OCI-LY1 (cell line): Measurements from ENCODE around the gene GFRA3.

Source experiments
- CTCF ChIP-seq: fragments of 200-600 bp; sonication (generic), shearing (Covaris generic); IDR thresholded peaks from 2 replicates; pipeline ENCODE4 v1.5.1; 2017; ENCODE audit warnings: mild to moderate bottlenecking, antibody characterized with exemption, low read length, moderate library complexity, mixed read lengths
- EZH2 ChIP-seq: fragments of 200-600 bp; sonication (generic), shearing (Covaris generic); IDR thresholded peaks from 2 replicates; pipeline ENCODE4 v1.8.0; 2017; ENCODE audit warnings: borderline replicate concordance, mixed run types, mild to moderate bottlenecking, antibody characterized with exemption, low read length, moderate library complexity, mixed read lengths

DNA sequence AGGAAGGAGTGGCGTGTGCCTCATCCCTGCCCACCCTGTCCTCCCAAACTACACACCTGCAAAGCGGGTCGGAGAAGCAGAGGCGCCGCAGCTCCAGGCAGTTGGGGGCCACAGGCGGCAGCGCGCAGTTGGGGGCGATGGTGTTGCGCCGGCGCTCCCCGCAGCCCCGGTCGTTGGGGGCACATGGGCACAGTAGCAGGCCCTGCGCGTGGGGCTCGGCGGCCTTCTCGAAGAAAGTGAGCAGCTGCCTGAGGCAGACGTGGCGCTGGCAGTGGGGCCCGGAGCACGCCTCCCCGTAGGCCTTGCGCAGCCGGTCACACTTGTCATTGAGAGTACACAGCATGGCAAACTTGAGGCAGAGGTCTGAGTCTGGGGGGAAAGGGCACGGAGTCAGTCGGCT, 16.8 kb downstream of the GFRA3 start:
- TF ChIP-seq CTCF (no peak), EZH2 (no peak)
